ENCODE results near the gene ZNF584.
A peak's percentile ranks its signal among the peaks of the same experiment; 100 is the strongest.

ZNF584 gene

GRCh38 chr19:58379246-58379645 lies 29.2 kb upstream of the ZNF584 start:
- Histone ChIP-seq H4K20me1 (ENCODE audit: control insufficient read depth, insufficient read depth, low read depth, low read length) (no peaks in the 10 kb centered on the region), H3K36me3 (ENCODE audit: control insufficient read depth, low read length) (no peaks in the 10 kb centered on the region), H3K4me3 (ENCODE audit: low read length) (peak overlapping the region; percentile 75), H3K27me3 (ENCODE audit: control insufficient read depth, low read length) (no peaks in the 10 kb centered on the region), H3F3A (ENCODE audit: control insufficient read depth, insufficient read depth) (no peaks in the 10 kb centered on the region), H3K9me2 (replicated peaks; ENCODE audit: control insufficient read depth, low read length) (no peaks in the 10 kb centered on the region), H3K4me1 (ENCODE audit: control insufficient read depth, low read length) (peaks cover 27% of the 10 kb centered on the region), H3K79me2 (ENCODE audit: control insufficient read depth, low read length) (peaks cover 26% of the 10 kb centered on the region), H3K4me2 (ENCODE audit: low read length) (peak overlapping the region; percentile 82), H3K27ac (ENCODE audit: low read depth, low read length) (no peak overlapping the region), H3K9me3 (ENCODE audit: control insufficient read depth, insufficient read depth, low read length) (no peaks in the 10 kb centered on the region)
- TF ChIP-seq, protein P1, sequence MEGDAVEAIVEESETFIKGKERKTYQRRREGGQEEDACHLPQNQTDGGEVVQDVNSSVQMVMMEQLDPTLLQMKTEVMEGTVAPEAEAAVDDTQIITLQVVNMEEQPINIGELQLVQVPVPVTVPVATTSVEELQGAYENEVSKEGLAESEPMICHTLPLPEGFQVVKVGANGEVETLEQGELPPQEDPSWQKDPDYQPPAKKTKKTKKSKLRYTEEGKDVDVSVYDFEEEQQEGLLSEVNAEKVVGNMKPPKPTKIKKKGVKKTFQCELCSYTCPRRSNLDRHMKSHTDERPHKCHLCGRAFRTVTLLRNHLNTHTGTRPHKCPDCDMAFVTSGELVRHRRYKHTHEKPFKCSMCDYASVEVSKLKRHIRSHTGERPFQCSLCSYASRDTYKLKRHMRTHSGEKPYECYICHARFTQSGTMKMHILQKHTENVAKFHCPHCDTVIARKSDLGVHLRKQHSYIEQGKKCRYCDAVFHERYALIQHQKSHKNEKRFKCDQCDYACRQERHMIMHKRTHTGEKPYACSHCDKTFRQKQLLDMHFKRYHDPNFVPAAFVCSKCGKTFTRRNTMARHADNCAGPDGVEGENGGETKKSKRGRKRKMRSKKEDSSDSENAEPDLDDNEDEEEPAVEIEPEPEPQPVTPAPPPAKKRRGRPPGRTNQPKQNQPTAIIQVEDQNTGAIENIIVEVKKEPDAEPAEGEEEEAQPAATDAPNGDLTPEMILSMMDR (IDR thresholded peaks at IDR 0.05; ENCODE audit: low read depth, low read length, poor library complexity, severe bottlenecking), result no peak

DNA sequence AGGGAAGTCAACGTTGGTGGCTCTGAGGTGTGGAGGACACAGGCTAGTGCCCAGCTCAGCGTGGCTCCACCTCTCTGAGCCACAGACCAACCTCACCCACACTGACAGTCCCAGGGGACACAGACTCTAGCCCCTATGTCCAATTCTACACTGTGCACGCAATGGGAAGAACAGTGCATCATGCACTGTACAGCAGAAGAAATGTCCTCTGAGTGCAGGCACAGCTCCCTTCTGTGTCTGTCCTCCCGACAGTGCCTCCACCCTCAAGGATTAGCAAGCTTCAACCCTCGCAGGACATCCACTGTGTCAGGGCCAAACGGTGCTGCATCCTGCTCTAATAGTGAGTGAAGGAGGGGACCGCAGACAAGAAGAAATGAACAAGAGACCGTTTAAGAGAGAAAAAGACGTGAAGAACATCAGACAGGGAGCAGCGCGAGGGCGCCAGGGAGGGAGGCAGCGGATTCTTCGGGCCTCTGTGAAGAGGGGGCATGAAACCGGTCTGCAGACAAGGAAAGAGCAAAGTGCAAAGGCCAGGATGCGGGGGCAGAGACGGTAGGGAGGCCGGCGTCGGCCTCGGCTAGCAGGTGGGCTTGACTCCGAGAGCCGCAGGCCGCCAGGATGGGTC lies 28.3 kb upstream of the ZNF584 start:
- peaks cover 28% of the 10 kb centered on the region for H3K4me1 ChIP-seq (ENCODE audit: control insufficient read depth, low read length)
- no peaks in the 10 kb centered on the region for H3K9me2 ChIP-seq (replicated peaks; ENCODE audit: control insufficient read depth, low read length)
- no peaks in the 10 kb centered on the region for H3K9me3 ChIP-seq (ENCODE audit: control insufficient read depth, insufficient read depth, low read length)
- H3K79me2 ChIP-seq (ENCODE audit: control insufficient read depth, low read length), result peaks cover 28% of the 10 kb centered on the region
- peak overlapping the region; percentile 75 for H3K4me3 ChIP-seq (ENCODE audit: low read length)
- H3K27ac ChIP-seq (ENCODE audit: low read depth, low read length), result peak overlapping the region; percentile 67
- H4K20me1 ChIP-seq (ENCODE audit: control insufficient read depth, insufficient read depth, low read depth, low read length), result no peaks in the 10 kb centered on the region
- H3K36me3 ChIP-seq (ENCODE audit: control insufficient read depth, low read length), result no peaks in the 10 kb centered on the region
- TF ChIP-seq EZH2phosphoT487 (IDR thresholded peaks at IDR 0.05; ENCODE audit: borderline replicate concordance, low read length), result no peak
- TF ChIP-seq, protein P1 (IDR thresholded peaks at IDR 0.05; ENCODE audit: low read depth, low read length, poor library complexity, severe bottlenecking), result no peak
- no peaks in the 10 kb centered on the region for H3K27me3 ChIP-seq (ENCODE audit: control insufficient read depth, low read length)
- H3F3A ChIP-seq (ENCODE audit: control insufficient read depth, insufficient read depth), result no peaks in the 10 kb centered on the region
- peak overlapping the region; percentile 82 for H3K4me2 ChIP-seq (ENCODE audit: low read length)

- Histone ChIP-seq H3K4me2 (ENCODE audit: low read length) (peak within 1 kb of the TSS; percentile 82), H4K20me1 (ENCODE audit: control insufficient read depth, insufficient read depth, low read depth, low read length) (no peaks in the 10 kb centered on the region), H3K4me1 (ENCODE audit: control insufficient read depth, low read length) (peaks cover 35% of the 10 kb centered on the region), H3K36me3 (ENCODE audit: control insufficient read depth, low read length) (no peaks in the 10 kb centered on the region), H3K27ac (ENCODE audit: low read depth, low read length) (peak within 1 kb of the TSS; percentile 67), H3F3A (ENCODE audit: control insufficient read depth, insufficient read depth) (no peaks in the 10 kb centered on the region), H3K9me2 (replicated peaks; ENCODE audit: control insufficient read depth, low read length) (no peaks in the 10 kb centered on the region), H3K27me3 (ENCODE audit: control insufficient read depth, low read length) (no peaks in the 10 kb centered on the region), H3K4me3 (ENCODE audit: low read length) (peak within 1 kb of the TSS; percentile 75), H3K9me3 (ENCODE audit: control insufficient read depth, insufficient read depth, low read length) (no peaks in the 10 kb centered on the region), H3K79me2 (ENCODE audit: control insufficient read depth, low read length) (peaks cover 35% of the 10 kb centered on the region)
- TF ChIP-seq, protein P1 (IDR thresholded peaks at IDR 0.05; ENCODE audit: low read depth, low read length, poor library complexity, severe bottlenecking), result no peak
- no peak for TF ChIP-seq EZH2phosphoT487 (IDR thresholded peaks at IDR 0.05; ENCODE audit: borderline replicate concordance, low read length)
Measured at GRCh38 chr19:58380662-58381459, 27.6 kb upstream of the ZNF584 start, which contains the start of gene ZNF837. Gene ZNF837 (minus strand): TSS chr19:58381030. CDS start chr19:58369332, 11,698 bp downstream.
